ENCODE data around the gene TSC22D2.
A peak's percentile ranks its signal among the peaks of the same experiment; 100 is the strongest.

Gene TSC22D2

DNA sequence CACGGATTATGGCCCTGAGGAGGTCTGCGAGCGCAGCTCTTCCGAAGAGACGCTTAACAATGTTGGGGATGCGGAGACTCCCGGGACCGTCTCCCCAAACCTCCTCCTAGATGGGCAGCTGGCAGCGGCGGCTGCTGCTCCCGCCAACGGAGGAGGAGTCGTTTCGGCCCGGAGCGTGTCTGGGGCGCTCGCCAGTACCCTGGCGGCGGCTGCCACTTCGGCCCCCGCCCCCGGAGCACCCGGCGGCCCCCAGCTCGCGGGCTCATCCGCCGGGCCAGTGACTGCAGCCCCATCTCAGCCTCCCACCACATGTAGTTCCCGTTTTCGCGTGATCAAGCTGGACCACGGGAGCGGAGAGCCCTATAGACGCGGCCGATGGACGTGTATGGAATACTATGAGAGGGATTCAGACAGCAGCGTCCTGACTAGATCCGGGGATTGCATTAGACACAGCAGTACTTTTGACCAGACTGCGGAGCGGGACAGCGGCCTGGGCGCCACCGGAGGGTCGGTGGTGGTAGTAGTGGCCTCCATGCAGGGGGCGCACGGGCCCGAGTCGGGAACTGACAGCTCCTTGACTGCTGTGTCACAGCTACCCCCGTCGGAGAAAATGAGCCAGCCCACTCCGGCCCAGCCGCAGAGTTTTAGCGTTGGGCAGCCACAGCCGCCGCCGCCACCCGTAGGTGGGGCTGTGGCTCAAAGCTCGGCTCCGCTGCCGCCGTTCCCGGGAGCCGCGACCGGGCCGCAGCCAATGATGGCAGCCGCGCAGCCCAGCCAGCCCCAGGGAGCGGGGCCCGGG is 1.6 kb downstream of the TSC22D2 start:
- H3K4me3 ChIP-seq (ENCODE audit: low read length), result peak overlapping the region; percentile 73
- DNase-seq (ENCODE audit: low read depth, low spot score), result no peak

DNA sequence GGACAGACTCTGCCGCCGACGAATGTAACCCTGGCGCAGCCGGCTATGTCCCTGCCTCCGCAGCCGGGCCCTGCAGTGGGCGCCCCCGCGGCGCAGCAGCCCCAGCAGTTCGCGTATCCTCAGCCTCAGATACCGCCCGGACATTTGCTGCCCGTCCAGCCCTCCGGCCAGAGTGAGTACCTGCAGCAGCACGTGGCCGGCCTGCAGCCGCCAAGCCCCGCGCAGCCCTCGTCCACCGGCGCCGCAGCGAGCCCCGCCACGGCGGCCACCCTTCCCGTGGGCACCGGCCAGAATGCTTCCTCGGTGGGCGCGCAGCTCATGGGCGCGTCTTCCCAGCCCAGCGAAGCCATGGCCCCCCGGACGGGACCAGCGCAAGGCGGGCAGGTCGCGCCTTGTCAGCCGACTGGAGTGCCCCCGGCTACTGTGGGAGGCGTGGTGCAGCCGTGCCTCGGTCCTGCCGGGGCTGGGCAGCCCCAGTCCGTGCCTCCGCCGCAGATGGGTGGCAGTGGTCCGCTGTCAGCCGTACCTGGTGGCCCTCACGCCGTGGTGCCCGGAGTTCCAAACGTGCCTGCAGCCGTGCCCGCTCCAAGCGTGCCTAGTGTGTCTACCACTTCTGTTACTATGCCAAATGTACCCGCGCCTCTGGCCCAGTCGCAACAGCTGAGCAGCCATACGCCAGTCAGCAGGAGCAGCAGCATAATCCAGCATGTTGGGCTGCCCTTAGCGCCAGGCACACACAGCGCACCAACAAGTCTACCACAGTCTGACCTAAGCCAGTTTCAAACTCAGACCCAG is 2.4 kb downstream of the TSC22D2 start:
- peak overlapping the region; percentile 73 for H3K4me3 ChIP-seq (ENCODE audit: low read length)
- no peak for DNase-seq (ENCODE audit: low read depth, low spot score)

DNA sequence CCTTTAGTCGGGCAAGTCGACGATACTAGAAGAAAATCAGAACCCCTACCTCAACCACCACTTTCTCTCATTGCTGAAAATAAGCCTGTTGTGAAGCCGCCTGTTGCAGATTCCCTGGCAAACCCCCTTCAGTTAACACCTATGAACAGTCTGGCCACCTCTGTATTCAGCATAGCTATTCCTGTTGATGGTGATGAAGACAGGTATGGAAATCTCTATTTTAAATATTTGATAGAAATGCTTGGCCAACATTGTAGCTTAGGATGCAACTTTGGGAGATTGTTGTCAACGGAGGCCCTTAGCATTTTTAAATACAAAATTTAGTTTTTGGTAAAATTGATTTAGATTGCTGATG is 3.0 kb downstream of the TSC22D2 start:
- H3K4me3 ChIP-seq (ENCODE audit: low read length), result no peak overlapping the region
- no peak for DNase-seq (ENCODE audit: low read depth, low spot score)

DNA sequence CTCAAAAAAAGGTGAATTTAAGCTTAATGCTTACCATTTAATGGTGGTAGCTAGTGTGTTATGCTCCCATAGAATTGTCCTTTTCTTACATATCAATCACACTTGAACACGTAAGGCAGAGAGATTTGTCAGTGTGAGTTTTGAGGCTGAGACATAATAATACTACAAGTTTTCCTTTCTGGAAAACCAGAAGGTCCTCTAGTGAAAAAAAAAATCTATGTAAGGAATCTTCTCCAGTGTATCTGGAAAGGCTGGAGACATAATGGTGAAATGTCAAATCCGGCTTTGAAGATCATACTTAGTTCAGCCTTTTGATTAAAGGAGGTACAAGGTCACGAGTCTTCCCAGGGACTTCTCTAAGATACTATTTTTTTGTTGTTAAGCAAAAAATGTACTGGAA is 3.4 kb downstream of the TSC22D2 start:
- DNase-seq (ENCODE audit: low read depth, low spot score), result no peak
- no peak overlapping the region for H3K4me3 ChIP-seq (ENCODE audit: low read length)

DNA sequence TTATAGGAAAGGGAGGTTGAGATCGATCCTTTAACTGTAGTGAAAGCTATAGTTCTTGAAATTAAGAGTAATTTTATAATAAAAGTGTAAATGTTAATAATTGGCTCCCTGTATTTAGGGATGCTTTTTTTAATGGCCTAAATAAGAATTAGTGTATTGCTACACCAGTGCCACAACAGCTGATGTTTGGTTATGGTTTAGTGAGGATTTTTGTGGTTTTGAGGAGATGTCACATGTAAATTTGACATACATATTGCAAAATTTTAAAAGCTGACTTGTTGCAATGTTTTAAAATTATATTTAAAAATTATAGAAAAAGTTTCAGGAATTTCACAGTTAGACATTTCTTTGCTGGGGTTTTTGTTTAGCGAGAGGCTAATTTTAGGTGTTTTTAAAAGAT is 3.9 kb downstream of the TSC22D2 start:
- DNase-seq (ENCODE audit: low read depth, low spot score), result no peak

DNA sequence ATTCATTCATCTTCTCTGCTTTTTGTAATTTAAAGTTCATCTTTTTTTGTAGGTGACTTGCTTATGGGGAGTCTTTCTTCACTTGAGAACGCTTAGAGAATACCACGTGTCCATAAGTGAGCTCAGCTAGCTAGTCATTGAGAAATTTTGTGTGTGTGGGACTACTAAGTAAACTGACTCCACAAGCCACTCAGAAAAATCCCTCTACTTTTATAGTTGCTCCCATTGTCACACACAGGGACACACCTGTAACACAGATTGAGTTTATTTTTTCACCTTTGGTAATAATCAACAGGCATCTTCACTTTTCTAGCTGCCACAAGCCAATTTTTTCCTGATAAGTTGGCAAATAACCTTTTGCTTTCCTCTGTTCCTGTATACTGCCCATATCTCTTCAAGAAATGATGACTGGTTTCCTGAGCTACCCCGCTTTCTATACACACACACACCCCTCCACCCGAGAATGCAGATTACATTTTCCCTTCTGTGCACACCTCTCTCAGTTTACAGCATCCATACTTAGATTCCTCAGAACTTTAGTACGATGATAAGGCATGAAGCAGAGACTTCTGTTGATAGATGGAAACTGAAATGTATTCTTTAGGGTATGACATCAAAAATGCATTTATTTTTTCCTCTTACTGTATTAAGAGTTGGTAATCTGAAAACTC is 4.6 kb downstream of the TSC22D2 start:
- no peak for DNase-seq (ENCODE audit: low read depth, low spot score)
- H3K4me3 ChIP-seq (ENCODE audit: low read length), result no peak overlapping the region

More for the DNA sequence above, 3.9 kb downstream of the TSC22D2 start:
- H3K4me3 ChIP-seq (ENCODE audit: low read length), result no peak overlapping the region

DNA sequence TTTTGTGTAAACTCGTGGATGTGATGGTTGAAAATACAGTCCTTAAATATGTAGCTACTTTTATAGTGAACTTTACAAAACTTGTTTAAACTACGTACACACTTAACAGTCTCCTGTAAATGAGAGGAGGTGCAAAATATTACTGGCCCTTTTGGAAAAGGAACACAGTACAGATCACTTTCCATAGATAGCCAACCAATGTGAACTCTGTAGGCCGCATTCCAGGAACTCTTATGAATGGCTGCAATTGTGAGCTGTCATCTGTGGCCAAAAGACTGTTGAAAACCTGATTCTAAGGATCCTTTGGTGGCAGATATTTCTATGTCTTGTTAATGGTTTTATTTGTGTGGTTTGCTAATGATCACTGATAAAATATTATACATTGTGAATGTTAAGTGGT is 6.2 kb downstream of the TSC22D2 start:
- H3K4me3 ChIP-seq (ENCODE audit: low read length), result no peak overlapping the region
- no peak for DNase-seq (ENCODE audit: low read depth, low spot score)

DNA sequence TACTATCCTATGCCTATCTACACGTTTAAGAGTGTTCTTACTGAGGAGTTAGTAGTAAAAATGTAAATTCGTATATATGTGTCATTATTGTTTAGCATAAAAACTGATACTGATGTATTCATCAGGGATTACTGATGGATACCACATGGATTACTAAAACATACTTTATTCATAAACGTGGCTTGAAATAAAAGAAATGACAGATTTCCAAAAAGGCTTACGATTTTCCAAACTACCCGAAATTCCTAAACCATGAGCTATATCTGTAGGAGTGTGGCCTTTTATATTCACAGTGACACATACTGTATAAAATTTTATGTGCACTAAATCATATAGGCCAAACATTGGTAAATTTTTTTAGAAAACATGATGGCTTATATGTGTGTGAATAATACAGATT is 6.9 kb downstream of the TSC22D2 start:
- no peak for DNase-seq (ENCODE audit: low read depth, low spot score)

DNA sequence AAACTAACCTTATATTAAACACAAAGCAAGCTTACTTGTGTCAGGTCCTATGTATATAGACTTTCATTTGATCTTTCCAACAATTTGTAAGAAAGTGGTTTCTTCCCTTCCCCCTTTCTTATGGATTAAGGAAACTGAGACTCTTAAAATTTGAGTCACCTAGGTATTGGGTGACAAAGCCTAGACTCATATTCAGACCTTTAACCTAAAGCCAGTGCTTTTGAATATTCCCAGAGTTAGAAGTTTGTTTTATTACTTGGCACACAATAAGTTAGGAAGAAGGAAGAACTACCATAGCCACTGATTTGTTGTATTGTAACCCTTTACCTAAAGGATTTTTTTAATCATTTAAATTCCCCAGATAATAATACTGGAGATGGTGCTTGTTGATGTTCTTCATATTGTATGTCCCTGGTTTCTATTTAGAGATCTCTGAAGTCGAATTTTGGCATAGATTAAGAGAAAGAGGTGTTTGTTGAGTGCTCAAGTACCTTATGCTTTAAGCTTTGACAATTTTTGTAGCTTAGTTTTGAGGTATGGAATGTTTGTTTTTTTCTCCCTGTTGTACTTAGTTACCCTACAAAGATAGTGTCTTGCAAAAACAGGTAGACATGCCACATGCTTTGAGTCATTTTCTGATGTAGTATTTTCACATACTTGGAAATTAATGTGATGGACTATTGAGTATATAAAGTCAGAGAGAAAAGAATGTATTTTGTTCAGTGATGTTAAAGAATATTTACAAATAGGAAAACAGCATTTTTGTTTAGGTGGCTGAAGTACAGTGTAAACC is 11.2 kb downstream of the TSC22D2 start:
- no peak for DNase-seq (ENCODE audit: low read depth, low spot score)
- no peak overlapping the region for H3K4me3 ChIP-seq (ENCODE audit: low read length)

More for the DNA sequence above, 6.9 kb downstream of the TSC22D2 start:
- H3K4me3 ChIP-seq (ENCODE audit: low read length), result no peak overlapping the region

DNA sequence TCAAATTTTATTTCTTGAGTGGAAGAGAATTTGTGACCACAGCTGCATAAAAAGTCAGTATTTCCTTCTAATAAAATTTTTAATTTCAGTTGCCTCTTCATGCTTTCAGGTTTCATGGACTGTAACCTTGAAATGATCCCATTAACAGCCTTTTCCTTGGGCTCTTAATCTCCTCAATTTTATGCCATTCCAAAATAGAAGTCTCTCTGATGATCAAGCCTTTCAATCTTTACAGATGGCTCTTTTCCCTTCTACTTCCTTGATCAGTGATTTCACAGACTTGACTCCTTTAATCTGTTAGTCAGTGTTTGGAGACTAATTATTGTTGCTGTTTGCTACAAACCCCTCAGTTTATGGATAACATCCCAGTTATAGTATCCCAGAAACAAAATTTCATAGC is 11.9 kb downstream of the TSC22D2 start:
- no peak for DNase-seq (ENCODE audit: low read depth, low spot score)
- H3K4me3 ChIP-seq (ENCODE audit: low read length), result no peak overlapping the region

DNA sequence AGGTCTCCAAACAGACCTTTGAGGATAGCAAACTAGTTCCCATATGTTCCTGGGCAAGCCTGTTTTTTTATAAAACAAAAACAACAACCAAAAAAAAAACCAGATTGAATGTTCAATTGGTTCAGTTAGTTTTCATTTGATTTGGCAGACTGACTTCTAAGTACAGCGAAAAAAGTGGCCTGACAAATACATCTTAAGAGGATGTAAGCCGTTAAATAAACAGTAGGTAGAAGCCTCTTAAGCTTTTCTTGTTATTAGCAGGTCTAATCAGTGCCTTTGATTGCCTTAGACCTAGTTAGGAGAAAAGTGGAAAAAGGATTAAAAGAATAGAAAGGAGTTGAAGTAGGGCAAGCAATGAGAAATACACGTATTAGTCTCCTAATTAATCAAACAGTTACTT is 13.2 kb downstream of the TSC22D2 start:
- H3K4me3 ChIP-seq (ENCODE audit: low read length), result no peak overlapping the region
- no peak for DNase-seq (ENCODE audit: low read depth, low spot score)

DNA sequence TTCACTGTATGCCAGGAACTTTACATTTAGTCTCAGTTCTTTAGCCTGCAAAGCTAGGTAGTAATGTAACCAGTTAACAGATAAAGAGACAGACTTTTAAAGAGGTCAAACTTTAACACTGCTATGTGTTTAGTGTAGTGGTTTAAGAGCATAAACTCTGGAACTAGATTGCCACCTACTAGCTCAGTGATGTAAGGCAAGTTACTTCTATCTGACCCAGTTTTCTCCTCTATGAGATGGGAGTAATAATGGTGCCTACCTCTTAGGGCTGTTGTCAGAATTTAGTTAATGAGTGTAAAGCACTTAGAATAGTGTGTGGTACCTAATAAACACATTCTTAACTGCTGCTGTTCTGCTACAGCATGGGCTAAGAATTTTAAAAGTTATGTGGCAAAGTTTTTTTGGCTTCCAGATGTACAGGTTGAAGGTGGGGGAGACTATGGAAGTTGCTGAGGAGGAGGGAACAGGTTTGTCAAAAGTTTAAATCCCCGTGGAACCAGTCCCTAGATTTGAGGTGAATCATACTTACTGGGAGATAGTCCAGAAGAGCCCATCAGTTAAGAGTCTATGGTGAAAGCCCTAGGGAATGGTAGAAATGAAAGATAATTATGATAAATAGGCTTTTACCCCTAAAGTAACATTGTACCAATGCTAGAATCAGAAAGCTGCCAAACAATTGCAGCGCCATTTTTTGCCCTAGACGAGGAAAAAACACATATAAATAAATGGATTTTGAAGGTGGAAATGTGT is 13.9 kb downstream of the TSC22D2 start:
- DNase-seq (ENCODE audit: low read depth, low spot score), result no peak
- no peak overlapping the region for H3K4me3 ChIP-seq (ENCODE audit: low read length)

DNA sequence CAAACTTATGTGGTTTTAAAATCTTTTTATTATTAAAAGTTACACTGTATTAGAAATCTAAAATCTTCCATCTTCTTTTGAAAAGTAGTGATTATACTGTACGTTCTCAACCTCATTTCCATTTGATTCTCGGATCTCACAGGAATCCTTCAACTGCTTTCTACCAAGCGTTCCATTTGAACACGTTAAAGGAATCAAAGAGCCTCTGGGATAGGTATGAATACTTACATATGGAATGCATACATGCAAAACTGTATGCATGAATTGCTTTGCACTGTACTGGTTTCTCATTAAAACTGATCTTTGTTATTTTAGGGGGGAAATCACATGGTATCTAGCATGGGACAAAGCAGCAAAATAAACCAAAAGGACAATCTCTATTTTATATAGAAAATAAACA is 14.8 kb downstream of the TSC22D2 start:
- H3K4me3 ChIP-seq (ENCODE audit: low read length), result no peak overlapping the region
- DNase-seq (ENCODE audit: low read depth, low spot score), result no peak

DNA sequence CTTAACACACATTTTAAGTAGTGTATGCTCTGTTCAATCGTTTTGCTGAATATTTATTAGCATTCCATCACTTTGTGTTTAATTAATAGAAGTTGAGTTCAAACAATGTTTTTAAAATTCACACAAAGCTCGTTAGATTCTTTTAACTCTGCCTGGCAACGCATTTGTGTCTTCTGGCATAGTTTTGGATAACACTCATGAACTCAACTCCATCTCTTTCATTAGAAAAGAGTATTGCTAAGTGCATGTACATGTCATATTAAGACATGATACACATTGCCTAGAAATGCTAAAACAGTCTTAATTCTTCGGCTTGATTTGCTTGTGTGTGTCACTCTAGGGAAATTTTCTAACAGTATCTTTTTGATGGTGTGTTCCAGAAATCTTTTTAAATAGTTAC is 15.7 kb downstream of the TSC22D2 start:
- DNase-seq (ENCODE audit: low read depth, low spot score), result no peak
- no peak overlapping the region for H3K4me3 ChIP-seq (ENCODE audit: low read length)

DNA sequence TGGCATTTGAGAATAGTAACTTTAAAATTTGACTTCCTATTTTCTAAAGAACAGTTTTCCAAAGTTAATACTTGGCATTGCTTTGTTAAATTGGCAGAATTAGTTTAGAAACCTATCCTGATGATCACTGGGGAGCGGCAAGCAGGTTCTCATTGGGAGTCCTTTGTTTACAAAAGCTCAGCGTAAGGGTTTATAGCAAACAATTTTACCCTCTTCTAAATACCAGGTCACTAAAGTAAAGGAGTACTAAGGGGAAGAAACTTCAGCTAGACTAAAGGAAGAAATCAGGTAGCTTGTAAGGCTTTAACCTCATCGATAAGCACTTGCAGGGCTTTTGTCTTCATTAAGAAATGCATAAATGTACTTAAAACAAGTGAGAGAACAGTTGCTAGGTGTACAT is 18.2 kb downstream of the TSC22D2 start:
- no peak overlapping the region for H3K4me3 ChIP-seq (ENCODE audit: low read length)

DNA sequence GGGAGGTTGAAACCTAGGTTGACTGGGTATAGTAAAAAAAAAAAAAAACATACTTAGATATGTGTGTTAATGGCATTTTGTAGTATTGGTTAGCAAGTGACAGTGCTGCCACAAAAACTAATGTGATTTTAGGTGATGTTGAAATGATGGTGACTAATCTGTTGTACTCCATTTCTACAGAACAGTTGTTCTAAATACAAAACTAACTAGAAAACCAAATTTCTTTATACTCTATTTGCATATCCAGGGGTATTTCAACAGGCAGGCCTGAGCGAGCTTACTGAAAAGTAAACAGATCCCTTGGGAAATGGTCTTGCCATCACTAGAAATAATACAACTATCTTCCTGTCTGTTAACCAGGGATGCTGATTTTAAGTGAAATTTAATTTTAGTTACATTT is 20.5 kb downstream of the TSC22D2 start:
- no peak overlapping the region for H3K4me3 ChIP-seq (ENCODE audit: low read length)
- no peak for DNase-seq (ENCODE audit: low read depth, low spot score)

More for the DNA sequence above, 18.2 kb downstream of the TSC22D2 start:
- no peak for DNase-seq (ENCODE audit: low read depth, low spot score)

DNA sequence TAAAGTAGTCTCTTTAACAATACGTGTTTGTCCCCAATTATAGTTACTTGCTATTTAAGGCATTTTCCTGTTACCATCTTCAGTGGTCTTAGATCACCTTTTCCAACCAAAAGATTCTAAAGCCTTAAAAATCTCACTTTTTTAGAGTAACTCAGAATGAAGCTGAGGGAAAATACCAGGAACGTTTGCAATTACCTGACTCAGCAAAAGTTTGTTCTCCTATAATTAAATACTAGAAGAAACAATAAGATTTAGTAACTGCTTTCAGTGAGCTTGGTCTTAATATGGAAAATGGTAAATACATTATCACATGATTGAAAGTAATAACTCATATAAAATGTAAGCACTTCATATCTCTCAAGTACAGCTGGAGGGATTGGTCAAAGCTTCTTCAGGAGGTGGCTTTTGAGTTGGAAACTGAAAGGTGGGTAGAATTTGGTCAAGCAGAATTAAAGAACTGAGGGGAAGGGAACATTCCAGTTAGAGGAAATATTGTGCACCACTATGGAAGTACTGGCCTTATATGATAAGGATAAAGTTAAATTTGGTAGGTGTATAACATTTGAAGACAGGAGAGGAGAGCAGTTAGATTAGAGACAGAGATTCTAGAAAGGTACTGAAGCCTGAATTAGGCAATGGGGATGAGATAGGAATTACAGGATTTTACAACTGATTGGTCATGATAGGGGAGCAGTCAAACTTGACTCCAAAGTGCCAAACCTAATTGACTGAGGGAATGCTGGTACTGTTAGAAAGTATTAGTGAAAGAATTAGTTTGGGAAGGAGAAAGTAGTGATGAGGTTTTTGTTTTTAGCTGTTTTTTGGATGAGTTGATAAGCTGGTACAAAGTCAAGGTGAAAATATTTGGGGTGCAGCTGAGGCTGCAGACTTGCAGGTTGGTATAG is 21.9 kb downstream of the TSC22D2 start:
- H3K4me3 ChIP-seq (ENCODE audit: low read length), result no peak overlapping the region
- DNase-seq (ENCODE audit: low read depth, low spot score), result no peak

DNA sequence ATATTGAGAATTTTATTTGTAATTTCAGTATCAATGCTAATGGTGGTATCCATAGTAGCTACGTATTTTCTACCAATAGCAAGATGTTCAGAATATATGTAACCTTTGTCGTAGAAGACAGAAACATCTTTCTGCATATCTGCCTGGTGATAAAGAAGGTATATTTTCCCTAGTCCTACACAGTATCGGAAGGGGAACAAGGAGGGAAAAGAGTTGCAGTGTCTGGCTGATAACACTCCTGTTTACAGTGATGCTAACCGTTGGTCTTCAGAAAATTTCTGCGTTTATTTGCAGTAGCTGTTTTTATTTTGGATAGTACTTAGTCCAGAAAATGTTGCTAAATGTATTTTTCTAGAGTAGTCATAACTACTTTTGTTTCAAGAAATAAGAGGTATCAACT is 25.2 kb downstream of the TSC22D2 start:
- no peak overlapping the region for H3K4me3 ChIP-seq (ENCODE audit: low read length)
- DNase-seq (ENCODE audit: low read depth, low spot score), result no peak
